ENCODE data around the gene TNPO1. TPM values are rescaled to one million over a fixed set of nuclear protein-coding genes. Genes with fewer than 3 reads are reported as not detected.

The TNPO1 gene
- total and polyA plus RNA-seq, 9 of the 15 experiments (the other 6 are each of a cell fraction or from before 2014, with no cell fraction given), result 20.8 to 176 (median 97.9) TPM

GRCh38 chr5:72847989-72848473 is 31.6 kb downstream of the TNPO1 start (continued):
- TF ChIP-seq NKRF (IDR thresholded peaks at IDR 0.05; ENCODE audit: borderline replicate concordance), result no peak
- TF ChIP-seq POLR2G (IDR thresholded peaks at IDR 0.05; ENCODE audit: low read depth, low read length), result peak; percentile 98
- TF ChIP-seq ARID1B (IDR thresholded peaks at IDR 0.05), result peak; percentile 73
- peak; percentile 64 for TF ChIP-seq HMGN3 (IDR thresholded peaks at IDR 0.05; ENCODE audit: borderline replicate concordance, extremely low read depth, insufficient read length, low read depth, low read length)
- TF ChIP-seq PCBP2 (IDR thresholded peaks at IDR 0.05; ENCODE audit: low read depth, low read length, poor library complexity, severe bottlenecking), result peak; percentile 25
- peak; percentile 71 for TF ChIP-seq RNF2 (IDR thresholded peaks at IDR 0.05)
- TF ChIP-seq SNRNP70 (optimal IDR thresholded peaks at IDR 0.05; ENCODE audit: low read depth, low read length), result no peak
- TF ChIP-seq HDAC1 (IDR thresholded peaks at IDR 0.05), result peak in 1 of 2 experiments; percentile 82; a peak in 2 of 4 replicates
- TF ChIP-seq CREB1 (IDR thresholded peaks at IDR 0.05), result no peak
- TF ChIP-seq CREB1 (CRISPR knock-in tag; IDR thresholded peaks at IDR 0.05), result 0 out of 2 replicates have a peak, but pooled peaks have one; percentile 25
- TF ChIP-seq YBX1 (IDR thresholded peaks at IDR 0.05), result no peak
- TF ChIP-seq CTBP1 (IDR thresholded peaks at IDR 0.05; ENCODE audit: borderline replicate concordance), result peak; percentile 65; the same call in 1 of the 2 replicates
- TF ChIP-seq ZNF57 (CRISPR knock-in tag; IDR thresholded peaks at IDR 0.05), result no peak
- peak; percentile 48 to 54; a peak in 3 of 4 replicates for TF ChIP-seq NRF1 (conservative IDR thresholded peaks at IDR 0.05 in 1 of 2, IDR thresholded peaks at IDR 0.05 in 1 of 2)
- peak; percentile 99 for TF ChIP-seq POLR2A (conservative IDR thresholded peaks at IDR 0.05)
- no peak for TF ChIP-seq RERE (CRISPR knock-in tag; IDR thresholded peaks at IDR 0.05; ENCODE audit: borderline replicate concordance)
- TF ChIP-seq NCOR1 (IDR thresholded peaks at IDR 0.05), result peak; percentile 51; the same call in 1 of the 2 replicates
- peak; percentile 86 for TF ChIP-seq TAF7 (tag; IDR thresholded peaks at IDR 0.05)
- TF ChIP-seq ZNF695 (CRISPR knock-in tag; IDR thresholded peaks at IDR 0.05), result no peak
- peak; percentile 30 for TF ChIP-seq GTF2B (IDR thresholded peaks at IDR 0.05; ENCODE audit: extremely low read depth, insufficient read length)
- TF ChIP-seq HMBOX1 (IDR thresholded peaks at IDR 0.05), result no peak
- TF ChIP-seq ZNF12 (CRISPR knock-in tag; IDR thresholded peaks at IDR 0.05), result 0 out of 2 replicates have a peak, but pooled peaks have one; percentile 54
